ENCODE results near the gene C1S.
A peak's percentile ranks its signal among the peaks of the same experiment; 100 is the strongest.

Gene C1S

DNA sequence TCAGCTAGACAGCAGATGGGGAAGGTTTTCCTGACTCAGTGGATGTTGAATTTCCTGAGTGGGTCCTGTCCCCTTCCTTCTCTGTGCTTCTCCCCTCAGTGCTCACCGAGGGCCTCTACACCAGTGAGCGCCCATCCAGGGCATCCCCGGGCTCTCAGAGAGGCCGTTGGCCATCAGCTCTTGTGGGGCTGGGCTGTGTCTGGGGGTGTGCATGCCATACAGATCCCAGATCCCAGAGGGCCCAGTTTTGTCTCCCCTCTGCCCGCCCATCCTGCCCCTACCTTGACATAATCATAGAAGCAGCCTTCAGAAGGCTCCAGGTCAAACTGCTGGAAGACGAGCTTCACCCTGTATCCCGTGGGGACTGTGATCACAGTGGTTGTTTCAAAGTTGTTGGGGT, 30.7 kb downstream of the C1S start:
- Histone ChIP-seq H4K20me1 (ENCODE audit: insufficient read depth, low read length) (no peaks in the 10 kb centered on the region), H3K27ac (ENCODE audit: low read length) (no peak overlapping the region), H3K9ac (ENCODE audit: low read length) (no peak overlapping the region), H3K4me3 (ENCODE audit: low read length) (no peak overlapping the region), H3K36me3 (replicated peaks; ENCODE audit: low read depth, low read length) (no peaks in the 10 kb centered on the region), H3K9me3 (ENCODE audit: insufficient read depth, low read length) (no peaks in the 10 kb centered on the region), H3K79me2 (ENCODE audit: low read length) (no peaks in the 10 kb centered on the region), H3K4me1 (ENCODE audit: low read length) (no peaks in the 10 kb centered on the region), H3K4me2 (ENCODE audit: low read length) (no peak overlapping the region), H2AFZ (ENCODE audit: low read depth, low read length) (no peak overlapping the region), H3K27me3 (ENCODE audit: low read depth, low read length) (no peaks in the 10 kb centered on the region)
- TF ChIP-seq, protein P1, sequence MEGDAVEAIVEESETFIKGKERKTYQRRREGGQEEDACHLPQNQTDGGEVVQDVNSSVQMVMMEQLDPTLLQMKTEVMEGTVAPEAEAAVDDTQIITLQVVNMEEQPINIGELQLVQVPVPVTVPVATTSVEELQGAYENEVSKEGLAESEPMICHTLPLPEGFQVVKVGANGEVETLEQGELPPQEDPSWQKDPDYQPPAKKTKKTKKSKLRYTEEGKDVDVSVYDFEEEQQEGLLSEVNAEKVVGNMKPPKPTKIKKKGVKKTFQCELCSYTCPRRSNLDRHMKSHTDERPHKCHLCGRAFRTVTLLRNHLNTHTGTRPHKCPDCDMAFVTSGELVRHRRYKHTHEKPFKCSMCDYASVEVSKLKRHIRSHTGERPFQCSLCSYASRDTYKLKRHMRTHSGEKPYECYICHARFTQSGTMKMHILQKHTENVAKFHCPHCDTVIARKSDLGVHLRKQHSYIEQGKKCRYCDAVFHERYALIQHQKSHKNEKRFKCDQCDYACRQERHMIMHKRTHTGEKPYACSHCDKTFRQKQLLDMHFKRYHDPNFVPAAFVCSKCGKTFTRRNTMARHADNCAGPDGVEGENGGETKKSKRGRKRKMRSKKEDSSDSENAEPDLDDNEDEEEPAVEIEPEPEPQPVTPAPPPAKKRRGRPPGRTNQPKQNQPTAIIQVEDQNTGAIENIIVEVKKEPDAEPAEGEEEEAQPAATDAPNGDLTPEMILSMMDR (IDR thresholded peaks at IDR 0.05; ENCODE audit: low read depth, low read length): no peak
- no peak for TF ChIP-seq EZH2phosphoT487 (IDR thresholded peaks at IDR 0.05; ENCODE audit: low read depth)

DNA sequence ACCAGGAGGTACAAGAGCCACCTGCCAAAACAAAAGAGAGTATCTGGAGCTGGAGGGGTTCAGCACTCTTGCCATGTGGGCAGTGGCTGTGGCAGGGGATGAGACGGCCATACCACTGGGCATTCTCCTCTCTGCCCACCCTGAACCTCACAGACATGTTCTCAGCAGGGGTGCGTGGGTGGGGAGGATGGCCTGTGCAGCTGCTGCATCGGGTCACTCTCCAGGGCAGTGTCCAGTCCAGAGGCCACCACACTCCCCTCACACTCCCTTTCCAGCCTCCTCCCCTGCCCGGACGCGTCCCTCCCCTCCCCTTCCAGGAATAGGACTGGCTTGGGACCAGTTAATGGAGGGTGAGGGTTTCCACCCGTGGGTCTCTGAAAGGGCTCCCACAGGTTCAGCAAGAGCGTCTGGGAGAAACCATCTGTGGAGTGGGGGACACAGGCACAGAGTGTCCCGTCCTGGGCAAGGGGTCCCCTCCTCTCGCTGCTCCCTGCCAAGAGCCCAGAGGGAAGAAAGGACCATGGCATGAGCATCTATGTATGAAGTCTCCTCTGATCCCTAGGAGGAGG, 31.2 kb downstream of the C1S start:
- H3K27ac ChIP-seq (ENCODE audit: low read length): no peak overlapping the region
- no peaks in the 10 kb centered on the region for H3K79me2 ChIP-seq (ENCODE audit: low read length)
- no peaks in the 10 kb centered on the region for H4K20me1 ChIP-seq (ENCODE audit: insufficient read depth, low read length)
- H3K4me3 ChIP-seq (ENCODE audit: low read length): no peak overlapping the region
- peak overlapping the region; percentile 67 for H3K4me2 ChIP-seq (ENCODE audit: low read length)
- no peak overlapping the region for H3K9ac ChIP-seq (ENCODE audit: low read length)
- H3K9me3 ChIP-seq (ENCODE audit: insufficient read depth, low read length): no peaks in the 10 kb centered on the region
- H3K27me3 ChIP-seq (ENCODE audit: low read depth, low read length): no peaks in the 10 kb centered on the region
- H2AFZ ChIP-seq (ENCODE audit: low read depth, low read length): peak overlapping the region; percentile 73; the same call in 1 of the 2 replicates
- TF ChIP-seq, protein P1 (IDR thresholded peaks at IDR 0.05; ENCODE audit: low read depth, low read length): no peak
- TF ChIP-seq EZH2phosphoT487 (IDR thresholded peaks at IDR 0.05; ENCODE audit: low read depth): no peak
- H3K4me1 ChIP-seq (ENCODE audit: low read length): no peaks in the 10 kb centered on the region
- no peaks in the 10 kb centered on the region for H3K36me3 ChIP-seq (replicated peaks; ENCODE audit: low read depth, low read length)

DNA sequence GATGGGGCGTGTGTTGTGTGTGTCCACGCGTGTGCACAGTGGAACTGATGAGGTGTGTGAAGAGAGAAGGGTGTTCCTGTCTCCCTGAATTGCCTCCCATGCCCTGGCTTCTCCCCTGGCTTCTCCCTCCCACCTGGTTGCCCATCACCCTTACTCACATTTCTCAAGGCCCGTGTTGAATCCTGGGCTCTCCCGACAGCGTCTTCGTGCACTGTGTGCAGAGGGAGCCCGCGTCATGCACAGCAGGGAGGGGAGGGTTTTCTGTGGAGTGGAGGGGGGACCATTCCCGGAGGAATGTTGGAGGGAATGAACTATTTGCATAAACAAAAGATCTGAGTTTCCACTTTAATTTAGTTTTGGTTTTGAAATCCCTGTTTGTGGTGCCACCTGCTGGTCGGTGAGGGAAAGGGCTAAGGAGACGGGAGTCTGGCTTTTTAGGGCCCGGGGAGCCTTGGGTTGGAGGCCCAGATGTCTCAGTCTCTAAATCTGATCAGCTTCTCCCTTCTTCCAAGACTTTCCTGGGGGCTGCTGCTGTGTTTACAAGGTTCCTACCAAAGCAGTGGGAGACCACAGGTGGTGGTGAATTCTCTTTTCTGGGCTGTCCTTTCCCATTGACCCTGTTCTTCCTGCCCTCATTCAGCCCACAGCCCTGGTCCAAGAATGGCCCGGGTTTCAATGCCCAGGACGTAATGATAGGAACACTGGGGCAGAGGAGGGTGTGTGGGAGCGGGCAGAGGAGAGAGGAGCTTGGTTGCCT, 31.9 kb downstream of the C1S start, which contains the start of gene C1R:
TSS of gene C1R (minus strand) at position 217 of the 757 bp plus-strand sequence. CDS start at position 160, 57 bp downstream.
- TF ChIP-seq, protein P1 (IDR thresholded peaks at IDR 0.05; ENCODE audit: low read depth, low read length): peak; percentile 84
- TF ChIP-seq EZH2phosphoT487 (IDR thresholded peaks at IDR 0.05; ENCODE audit: low read depth): no peak
- no peaks in the 10 kb centered on the region for H3K79me2 ChIP-seq (ENCODE audit: low read length)
- peak within 1 kb of the TSS; percentile 59 for H3K4me3 ChIP-seq (ENCODE audit: low read length)
- no peaks in the 10 kb centered on the region for H3K9me3 ChIP-seq (ENCODE audit: insufficient read depth, low read length)
- no peaks in the 10 kb centered on the region for H3K36me3 ChIP-seq (replicated peaks; ENCODE audit: low read depth, low read length)
- H4K20me1 ChIP-seq (ENCODE audit: insufficient read depth, low read length): no peaks in the 10 kb centered on the region
- peak within 1 kb of the TSS; percentile 67 for H3K4me2 ChIP-seq (ENCODE audit: low read length)
- H3K4me1 ChIP-seq (ENCODE audit: low read length): no peaks in the 10 kb centered on the region
- no peak within 1 kb of the TSS for H3K27ac ChIP-seq (ENCODE audit: low read length)
- peak within 1 kb of the TSS; percentile 73 for H2AFZ ChIP-seq (ENCODE audit: low read depth, low read length)
- H3K27me3 ChIP-seq (ENCODE audit: low read depth, low read length): no peaks in the 10 kb centered on the region
- no peak within 1 kb of the TSS for H3K9ac ChIP-seq (ENCODE audit: low read length)

DNA sequence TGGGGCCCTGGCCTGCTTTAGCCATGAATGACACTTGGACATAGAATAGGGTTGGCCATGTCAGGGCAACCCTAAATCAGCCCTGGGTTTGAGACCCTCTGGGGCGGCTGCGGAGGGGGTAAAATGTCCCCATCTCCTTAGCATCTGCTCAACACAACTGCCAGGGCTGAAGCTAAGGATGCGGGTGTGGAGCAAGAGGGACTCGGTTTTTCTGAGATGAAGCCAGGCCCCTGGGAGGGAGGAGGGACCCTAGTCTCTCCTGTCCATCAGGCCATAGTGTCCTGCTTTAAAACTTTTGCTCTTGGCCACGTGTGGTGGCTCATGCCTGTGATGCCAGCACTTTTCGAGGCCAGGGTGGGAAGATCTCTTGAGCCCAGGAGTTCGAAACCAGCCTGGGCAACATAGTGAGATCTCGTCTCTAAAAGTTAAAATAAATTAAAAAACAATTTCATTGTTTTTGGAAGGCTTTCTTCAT, 32.5 kb downstream of the C1S start:
- Histone ChIP-seq H2AFZ (ENCODE audit: low read depth, low read length) (peak overlapping the region; percentile 73; the same call in 1 of the 2 replicates), H3K27ac (ENCODE audit: low read length) (no peak overlapping the region), H3K9ac (ENCODE audit: low read length) (no peak overlapping the region), H3K4me2 (ENCODE audit: low read length) (no peak overlapping the region), H4K20me1 (ENCODE audit: insufficient read depth, low read length) (no peaks in the 10 kb centered on the region), H3K4me1 (ENCODE audit: low read length) (no peaks in the 10 kb centered on the region), H3K79me2 (ENCODE audit: low read length) (no peaks in the 10 kb centered on the region), H3K36me3 (replicated peaks; ENCODE audit: low read depth, low read length) (no peaks in the 10 kb centered on the region), H3K9me3 (ENCODE audit: insufficient read depth, low read length) (no peaks in the 10 kb centered on the region), H3K27me3 (ENCODE audit: low read depth, low read length) (no peaks in the 10 kb centered on the region), H3K4me3 (ENCODE audit: low read length) (no peak overlapping the region)
- TF ChIP-seq, protein P1 (IDR thresholded peaks at IDR 0.05; ENCODE audit: low read depth, low read length): no peak
- no peak for TF ChIP-seq EZH2phosphoT487 (IDR thresholded peaks at IDR 0.05; ENCODE audit: low read depth)
